PC-9 (cell line): ENCODE measurements around the gene CCL11. TPM values are rescaled to one million over a fixed set of nuclear protein-coding genes. Genes with fewer than 3 reads are reported as not detected.

Experiments
- BruUV-seq: library from RNA; stranded (reverse); fragments of 400-500 nt; replicated peaks from 2 replicates; lab custom pipeline; 2021; lab: Mats Ljungman, UMichigan
- CTCF ChIA-PET: fragments of 300-600 bp; sonication (Branson Sonifier 250); formaldehyde crosslinking; loops from one replicate; lab custom pipeline; 2022; ENCODE audit warnings: antibody characterized with exemption; lab: Charles Lee
- POLR2A ChIA-PET: fragments of 300-600 bp; sonication (Branson Sonifier 250); formaldehyde crosslinking; loops from one replicate; lab custom pipeline; 2022; ENCODE audit warnings: antibody characterized with exemption; ENCODE audit not compliant: unreplicated experiment; lab: Charles Lee
- DNase-seq, 2 experiments: peaks; one replicate each; pipeline versions ENCODE4 v3.0.0 to v3.0.0-alpha.2; 2015 to 2022; ENCODE audit warnings: mixed read lengths in 1 of 2
- H2AFZ ChIP-seq: fragments of 200-600 bp; sonication (generic); 2 replicates; pipeline ENCODE4 v1.8.1; 2017; ENCODE audit warnings: antibody characterized with exemption
- H3F3A ChIP-seq: fragments of 200-600 bp; sonication (generic); 2 replicates; pipeline ENCODE4 v1.8.1; 2017; ENCODE audit warnings: antibody characterized with exemption, mild to moderate bottlenecking, low read depth; ENCODE audit not compliant: insufficient read depth
- H3K27ac ChIP-seq: fragments of 200-600 bp; sonication (generic); 2 replicates; pipeline ENCODE4 v1.6.1; 2016; ENCODE audit warnings: mixed run types
- H3K27me3 ChIP-seq: fragments of 200-600 bp; sonication (generic); 2 replicates; pipeline ENCODE4 v1.6.1; 2016; ENCODE audit warnings: low read depth, mixed run types; ENCODE audit not compliant: insufficient read depth
- H3K36me3 ChIP-seq: fragments of 200-600 bp; sonication (generic); 2 replicates; pipeline ENCODE4 v1.6.1; 2016; ENCODE audit warnings: low read depth, mixed run types
- H3K4me1 ChIP-seq: fragments of 200-600 bp; sonication (generic); replicated peaks from 2 replicates; pipeline ENCODE4 v1.6.1; 2016; ENCODE audit warnings: mixed run types; ENCODE audit not compliant: insufficient read depth
- H3K4me2 ChIP-seq: fragments of 200-600 bp; sonication (generic); 2 replicates; pipeline ENCODE4 v1.6.1; 2017; ENCODE audit warnings: mixed run types
- H3K4me3 ChIP-seq: fragments of 200-600 bp; sonication (generic); 2 replicates; pipeline ENCODE4 v1.6.1; 2016; ENCODE audit warnings: mixed run types
- H3K79me2 ChIP-seq: fragments of 200-600 bp; sonication (generic); 2 replicates; pipeline ENCODE4 v1.6.1; 2017; ENCODE audit warnings: low read depth, mixed run types
- H3K9me2 ChIP-seq: fragments of 200-600 bp; sonication (generic); 2 replicates; pipeline ENCODE4 v1.8.1; 2017; ENCODE audit warnings: mild to moderate bottlenecking; ENCODE audit not compliant: insufficient read depth
- H3K9me3 ChIP-seq: fragments of 200-600 bp; sonication (generic); 2 replicates; pipeline ENCODE4 v1.8.1; 2016; ENCODE audit warnings: low read depth; ENCODE audit not compliant: insufficient read depth
- H4K20me1 ChIP-seq: fragments of 200-600 bp; sonication (generic); 2 replicates; pipeline ENCODE4 v1.8.1; 2017; ENCODE audit not compliant: insufficient read depth
- CTCF ChIP-seq: fragments of 200-600 bp; sonication (generic); conservative IDR thresholded peaks from 2 replicates; pipeline ENCODE4 v1.6.1; 2017; ENCODE audit warnings: mixed run types, antibody characterized with exemption, mild to moderate bottlenecking, moderate library complexity
- EZH2 ChIP-seq: fragments of 200-600 bp; sonication (generic); IDR thresholded peaks from 2 replicates; pipeline ENCODE4 v1.8.0; 2017; ENCODE audit warnings: antibody characterized with exemption, low read depth
- intact Hi-C: fragments of 100-400 bp; cut with micrococcal nuclease; formaldehyde crosslinking; loops from one replicate; pipeline ENCODE4 v1.10.0; 2022; ENCODE audit not compliant: unreplicated experiment
- total RNA-seq: library from RNA; stranded (reverse); gene quantifications from 2 replicates; pipeline ENCODE4 v1.2.3, GENCODE V29; 2021

CCL11 gene
- total RNA-seq, 1 experiment from 2014 or later = not detected

GRCh38 chr17:34303606-34304005 is 18.1 kb downstream of the CCL11 start:
- no peak overlapping the region for H3K27ac ChIP-seq
- no peaks in the 10 kb centered on the region for H3F3A ChIP-seq
- H4K20me1 ChIP-seq = no peaks in the 10 kb centered on the region
- no peak overlapping the region for H3K4me3 ChIP-seq
- H3K9me3 ChIP-seq = no peaks in the 10 kb centered on the region
- no peaks in the 10 kb centered on the region for H3K79me2 ChIP-seq
- CTCF ChIA-PET = no interaction called here
- H3K9me2 ChIP-seq = no peaks in the 10 kb centered on the region
- POLR2A ChIA-PET = no interaction called here
- no peaks in the 10 kb centered on the region for H3K36me3 ChIP-seq
- DNase-seq = no peak
- no peak overlapping the region for H2AFZ ChIP-seq
- BruUV-seq = no TSS peak
- intact Hi-C loops = no loop called here
- H3K27me3 ChIP-seq = peaks cover 40% of the 10 kb centered on the region
- H3K4me2 ChIP-seq = no peak overlapping the region
- TF ChIP-seq CTCF (no peak), EZH2 (no peak)
- no peaks in the 10 kb centered on the region for H3K4me1 ChIP-seq

GRCh38 chr17:34305061-34305460 is 19.5 kb downstream of the CCL11 start:
- BruUV-seq = no TSS peak

GRCh38 chr17:34305606-34306005 is 20.1 kb downstream of the CCL11 start:
- H3K9me2 ChIP-seq = no peaks in the 10 kb centered on the region
- no peaks in the 10 kb centered on the region for H3F3A ChIP-seq
- no TSS peak for BruUV-seq
- no peaks in the 10 kb centered on the region for H3K9me3 ChIP-seq
- intact Hi-C loops = no loop called here
- peaks cover 36% of the 10 kb centered on the region for H3K27me3 ChIP-seq
- no peaks in the 10 kb centered on the region for H3K36me3 ChIP-seq
- H3K4me1 ChIP-seq = no peaks in the 10 kb centered on the region
- no peak overlapping the region for H3K4me2 ChIP-seq
- DNase-seq = no peak
- no peak overlapping the region for H3K27ac ChIP-seq
- CTCF ChIA-PET = no interaction called here
- H4K20me1 ChIP-seq = no peaks in the 10 kb centered on the region
- H3K4me3 ChIP-seq = no peak overlapping the region
- POLR2A ChIA-PET = no interaction called here
- H2AFZ ChIP-seq = no peak overlapping the region
- H3K79me2 ChIP-seq = no peaks in the 10 kb centered on the region
- TF ChIP-seq EZH2 (no peak), CTCF (no peak)

More at GRCh38 chr17:34305061-34305460, 19.5 kb downstream of the CCL11 start:
- Histone ChIP-seq H2AFZ (no peak overlapping the region), H3K27ac (no peak overlapping the region), H3K9me3 (no peaks in the 10 kb centered on the region), H3K36me3 (no peaks in the 10 kb centered on the region), H3F3A (no peaks in the 10 kb centered on the region), H3K4me1 (no peaks in the 10 kb centered on the region), H3K27me3 (peaks cover 36% of the 10 kb centered on the region), H3K4me3 (no peak overlapping the region), H3K79me2 (no peaks in the 10 kb centered on the region), H4K20me1 (no peaks in the 10 kb centered on the region), H3K4me2 (no peak overlapping the region), H3K9me2 (no peaks in the 10 kb centered on the region)
- no peak for DNase-seq
- POLR2A ChIA-PET = no interaction called here
- CTCF ChIA-PET = no interaction called here
- TF ChIP-seq EZH2 (no peak), CTCF (no peak)
- intact Hi-C loops = no loop called here
